Activated T-helper 17 cell treated with anti-CD3 and anti-CD28 coated beads, Interleukin-2, amount 50 U/mL, for 72 hours (primary cell): ENCODE data around the gene PPP2R5B. TPM values are rescaled to one million over a fixed set of nuclear protein-coding genes. Genes with fewer than 3 reads are reported as not detected.

Experiments used
- ATAC-seq: fragments of 150-1000 bp; cut with Tn5 transposase; replicated peaks from 2 replicates; pipeline ENCODE4 v1.10.0; 2021; ENCODE audit warnings: mild to moderate bottlenecking, moderate library complexity
- H3K27ac Mint-ChIP-seq: one replicate; pipeline ENCODE4 v1.8.0; 2022; ENCODE audit warnings: mixed read lengths
- H3K27me3 Mint-ChIP-seq: one replicate; pipeline ENCODE4 v1.8.0; 2022; ENCODE audit warnings: mixed read lengths
- H3K36me3 Mint-ChIP-seq: one replicate; pipeline ENCODE4 v1.8.0; 2022; ENCODE audit warnings: low read depth, mild to moderate bottlenecking, mixed read lengths
- H3K4me1 Mint-ChIP-seq: one replicate; pipeline ENCODE4 v1.8.0; 2022; ENCODE audit warnings: mixed read lengths
- H3K4me3 Mint-ChIP-seq: one replicate; pipeline ENCODE4 v1.8.0; 2022; ENCODE audit warnings: mild to moderate bottlenecking, mixed read lengths
- H3K9me3 Mint-ChIP-seq: one replicate; pipeline ENCODE4 v1.8.0; 2022; ENCODE audit warnings: mixed read lengths
- total RNA-seq, 2 donors: library from RNA; stranded (reverse); gene quantifications; one replicate each; pipeline ENCODE4 v1.2.3, GENCODE V29; 2022

PPP2R5B gene
- total RNA-seq, 2 donors from 2014 or later, result 14.6 to 43.0 TPM

- no peak for ATAC-seq
- Mint-ChIP-seq H3K27me3 (no peaks in the 10 kb centered on the region), H3K36me3 (peaks cover 52% of the 10 kb centered on the region), H3K4me3 (no peak overlapping the region), H3K9me3 (no peaks in the 10 kb centered on the region), H3K4me1 (no peaks in the 10 kb centered on the region), H3K27ac (no peak overlapping the region)
These were observed 13.9 kb upstream of the PPP2R5B start for GRCh38 chr11:64910451-64911093.

- ATAC-seq, result no peak
- Mint-ChIP-seq H3K4me1 (peaks cover 5% of the 10 kb centered on the region), H3K27ac (no peak overlapping the region), H3K27me3 (no peaks in the 10 kb centered on the region), H3K36me3 (peaks cover 47% of the 10 kb centered on the region), H3K9me3 (no peaks in the 10 kb centered on the region), H3K4me3 (no peak overlapping the region)
These were observed 13.3 kb upstream of the PPP2R5B start for GRCh38 chr11:64911142-64911541.

- Mint-ChIP-seq H3K4me3 (no peak overlapping the region), H3K36me3 (peaks cover 47% of the 10 kb centered on the region), H3K9me3 (no peaks in the 10 kb centered on the region), H3K27me3 (no peaks in the 10 kb centered on the region), H3K27ac (no peak overlapping the region), H3K4me1 (peaks cover 8% of the 10 kb centered on the region)
- no peak for ATAC-seq
These were observed 12.8 kb upstream of the PPP2R5B start for GRCh38 chr11:64911689-64912088.

GRCh38 chr11:64913171-64913727, 11.2 kb upstream of the PPP2R5B start:
- Mint-ChIP-seq H3K4me3 (no peak overlapping the region), H3K27me3 (no peaks in the 10 kb centered on the region), H3K36me3 (peaks cover 39% of the 10 kb centered on the region), H3K9me3 (no peaks in the 10 kb centered on the region), H3K4me1 (peaks cover 16% of the 10 kb centered on the region), H3K27ac (no peak overlapping the region)
- no peak for ATAC-seq

- Mint-ChIP-seq H3K9me3 (no peaks in the 10 kb centered on the region), H3K27ac (no peak overlapping the region), H3K36me3 (peaks cover 30% of the 10 kb centered on the region), H3K4me1 (peaks cover 16% of the 10 kb centered on the region), H3K4me3 (no peak overlapping the region), H3K27me3 (no peaks in the 10 kb centered on the region)
- no peak for ATAC-seq
These were observed 10.4 kb upstream of the PPP2R5B start for GRCh38 chr11:64914123-64914522.

- Mint-ChIP-seq H3K9me3 (no peaks in the 10 kb centered on the region), H3K4me3 (peak overlapping the region; percentile 95), H3K36me3 (peaks cover 24% of the 10 kb centered on the region), H3K27me3 (no peaks in the 10 kb centered on the region), H3K4me1 (peaks cover 16% of the 10 kb centered on the region), H3K27ac (peak overlapping the region; percentile 97)
- no peak for ATAC-seq
These were observed 9.1 kb upstream of the PPP2R5B start for GRCh38 chr11:64915376-64915887.

- peaks cover 16% of the 10 kb centered on the region for H3K4me1 Mint-ChIP-seq
- no peaks in the 10 kb centered on the region for H3K27me3 Mint-ChIP-seq
- H3K27ac Mint-ChIP-seq, result peak overlapping the region; percentile 97
- peaks cover 18% of the 10 kb centered on the region for H3K36me3 Mint-ChIP-seq
- no peaks in the 10 kb centered on the region for H3K9me3 Mint-ChIP-seq
- ATAC-seq, result no peak
- H3K4me3 Mint-ChIP-seq, result peak overlapping the region; percentile 95
These were observed 8.3 kb upstream of the PPP2R5B start for GRCh38 chr11:64916040-64916774.

GRCh38 chr11:64916775-64917662, 7.5 kb upstream of the PPP2R5B start, which contains the start of gene ATG2A:
ATG2A (minus strand) TSS chr11:64917209; CDS start chr11:64917135, 74 bp downstream.
- H3K4me3 Mint-ChIP-seq, result peak within 1 kb of the TSS; percentile 95
- peaks cover 16% of the 10 kb centered on the region for H3K4me1 Mint-ChIP-seq
- H3K9me3 Mint-ChIP-seq, result no peaks in the 10 kb centered on the region
- H3K27ac Mint-ChIP-seq, result peak within 1 kb of the TSS; percentile 97
- ATAC-seq, result peak; percentile 97
- no peaks in the 10 kb centered on the region for H3K27me3 Mint-ChIP-seq
- H3K36me3 Mint-ChIP-seq, result peaks cover 10% of the 10 kb centered on the region

GRCh38 chr11:64917663-64917995, 6.9 kb upstream of the PPP2R5B start:
- Mint-ChIP-seq H3K4me1 (peaks cover 16% of the 10 kb centered on the region), H3K27me3 (no peaks in the 10 kb centered on the region), H3K36me3 (peaks cover 4% of the 10 kb centered on the region), H3K4me3 (peak overlapping the region; percentile 95), H3K9me3 (no peaks in the 10 kb centered on the region), H3K27ac (peak overlapping the region; percentile 97)
- ATAC-seq, result no peak

- Mint-ChIP-seq H3K36me3 (no peaks in the 10 kb centered on the region), H3K27ac (peak overlapping the region; percentile 97), H3K4me3 (peak overlapping the region; percentile 95), H3K27me3 (no peaks in the 10 kb centered on the region), H3K9me3 (no peaks in the 10 kb centered on the region), H3K4me1 (peaks cover 16% of the 10 kb centered on the region)
- no peak for ATAC-seq
These were observed 6.5 kb upstream of the PPP2R5B start for GRCh38 chr11:64918017-64918416.

GRCh38 chr11:64919627-64920026, 4.9 kb upstream of the PPP2R5B start:
- no peaks in the 10 kb centered on the region for H3K27me3 Mint-ChIP-seq
- H3K36me3 Mint-ChIP-seq, result no peaks in the 10 kb centered on the region
- H3K9me3 Mint-ChIP-seq, result no peaks in the 10 kb centered on the region
- ATAC-seq, result no peak
- peaks cover 16% of the 10 kb centered on the region for H3K4me1 Mint-ChIP-seq
- H3K27ac Mint-ChIP-seq, result no peak overlapping the region
- no peak overlapping the region for H3K4me3 Mint-ChIP-seq

GRCh38 chr11:64920124-64920523, 4.4 kb upstream of the PPP2R5B start:
- Mint-ChIP-seq H3K27me3 (no peaks in the 10 kb centered on the region), H3K9me3 (no peaks in the 10 kb centered on the region), H3K36me3 (no peaks in the 10 kb centered on the region), H3K27ac (no peak overlapping the region), H3K4me3 (no peak overlapping the region), H3K4me1 (peaks cover 16% of the 10 kb centered on the region)
- no peak for ATAC-seq

- no peaks in the 10 kb centered on the region for H3K9me3 Mint-ChIP-seq
- no peak overlapping the region for H3K27ac Mint-ChIP-seq
- H3K4me3 Mint-ChIP-seq, result no peak overlapping the region
- ATAC-seq, result no peak
- no peaks in the 10 kb centered on the region for H3K27me3 Mint-ChIP-seq
- no peaks in the 10 kb centered on the region for H3K36me3 Mint-ChIP-seq
- H3K4me1 Mint-ChIP-seq, result peaks cover 9% of the 10 kb centered on the region
These were observed 3.1 kb upstream of the PPP2R5B start for GRCh38 chr11:64921384-64921783.

- no peaks in the 10 kb centered on the region for H3K27me3 Mint-ChIP-seq
- no peak overlapping the region for H3K4me3 Mint-ChIP-seq
- ATAC-seq, result no peak
- peaks cover 14% of the 10 kb centered on the region for H3K36me3 Mint-ChIP-seq
- H3K27ac Mint-ChIP-seq, result peak overlapping the region; percentile 66
- no peaks in the 10 kb centered on the region for H3K4me1 Mint-ChIP-seq
- no peaks in the 10 kb centered on the region for H3K9me3 Mint-ChIP-seq
These were observed 1.3 kb upstream of the PPP2R5B start for GRCh38 chr11:64923151-64923661.
